Breast epithelium (tissue), 3 donors: ENCODE data around the gene TUBA1C.

Source experiments
- CTCF ChIP-seq, 3 donors: fragments of 450-650 bp; IDR thresholded peaks; one replicate each; pipeline ENCODE4 v1.5.1; 2016 to 2017; ENCODE audit warnings: antibody characterized with exemption in 3 of 3, mild to moderate bottlenecking in 3 of 3, moderate library complexity in 3 of 3
- POLR2A ChIP-seq: fragments of 450-650 bp; IDR thresholded peaks from one replicate; pipeline ENCODE4 v1.6.1; 2016; ENCODE audit warnings: antibody characterized with exemption, mild to moderate bottlenecking, moderate library complexity

GRCh38 chr12:49273726-49274395, 9.0 kb downstream of the TUBA1C start:
- TF ChIP-seq CTCF (IDR thresholded peaks at IDR 0.05), result no peak
- no peak for TF ChIP-seq POLR2A
